Ascending aorta (tissue), 2 donors: ENCODE data around the gene NT5E. TPM values are rescaled to one million over a fixed set of nuclear protein-coding genes. Genes with fewer than 3 reads are reported as not detected.
A peak's percentile ranks its signal among the peaks of the same experiment; 100 is the strongest.
"Not testable (repeated sequence)": the region's sequence is repeated elsewhere in the genome, so short reads cannot be mapped to it uniquely, and the experiment has no call there.

Source experiments
- DNase-seq, 2 donors: peaks; one replicate each; pipeline ENCODE4 v3.0.0-alpha.2; 2019; ENCODE audit warnings: low spot score in 2 of 2
- H3K27ac ChIP-seq, 2 donors: fragments of 200-600 bp; sonication (generic); one replicate each; pipeline ENCODE4 v1.5.1; 2016 to 2017; ENCODE audit warnings: mild to moderate bottlenecking in 1 of 2
- H3K27me3 ChIP-seq: fragments of 200-600 bp; sonication (generic); one replicate; pipeline ENCODE4 v1.5.1; 2017
- H3K36me3 ChIP-seq, 2 donors: fragments of 200-600 bp; sonication (generic); one replicate each; pipeline ENCODE4 v1.5.1; 2016
- H3K4me1 ChIP-seq, 2 donors: fragments of 200-600 bp; sonication (generic); one replicate each; pipeline ENCODE4 v1.5.1; 2016 to 2017; ENCODE audit warnings: mild to moderate bottlenecking in 1 of 2
- H3K4me3 ChIP-seq, 2 donors: fragments of 200-600 bp; sonication (generic); one replicate each; pipeline ENCODE4 v1.5.1; 2016 to 2017; ENCODE audit warnings: mild to moderate bottlenecking in 1 of 2
- H3K9me3 ChIP-seq, 2 donors: fragments of 200-600 bp; sonication (generic); one replicate each; pipeline ENCODE4 v1.5.1; 2016
- CTCF ChIP-seq, 3 experiments: fragments of 200-600 bp in 2 of 3; fragments of 450-650 bp in 1 of 3; sonication (generic) in 2 of 3; IDR thresholded peaks; one replicate each; pipeline ENCODE4 v1.5.1; 2016 to 2019; ENCODE audit warnings: antibody characterized with exemption in 3 of 3, mild to moderate bottlenecking in 1 of 3, moderate library complexity in 1 of 3
- intact Hi-C: fragments of 100-400 bp; cut with DNase I; formaldehyde crosslinking; loops from one replicate; pipeline ENCODE4 v1.15.1; 2023
- total RNA-seq: library from RNA; depleted of rRNA; stranded (reverse); fragments of >200 nt; gene quantifications from one replicate; pipeline ENCODE4 v1.1.0, GENCODE V29; 2016

The NT5E gene
- total RNA-seq, 1 donor from 2014 or later = 143 TPM

DNA sequence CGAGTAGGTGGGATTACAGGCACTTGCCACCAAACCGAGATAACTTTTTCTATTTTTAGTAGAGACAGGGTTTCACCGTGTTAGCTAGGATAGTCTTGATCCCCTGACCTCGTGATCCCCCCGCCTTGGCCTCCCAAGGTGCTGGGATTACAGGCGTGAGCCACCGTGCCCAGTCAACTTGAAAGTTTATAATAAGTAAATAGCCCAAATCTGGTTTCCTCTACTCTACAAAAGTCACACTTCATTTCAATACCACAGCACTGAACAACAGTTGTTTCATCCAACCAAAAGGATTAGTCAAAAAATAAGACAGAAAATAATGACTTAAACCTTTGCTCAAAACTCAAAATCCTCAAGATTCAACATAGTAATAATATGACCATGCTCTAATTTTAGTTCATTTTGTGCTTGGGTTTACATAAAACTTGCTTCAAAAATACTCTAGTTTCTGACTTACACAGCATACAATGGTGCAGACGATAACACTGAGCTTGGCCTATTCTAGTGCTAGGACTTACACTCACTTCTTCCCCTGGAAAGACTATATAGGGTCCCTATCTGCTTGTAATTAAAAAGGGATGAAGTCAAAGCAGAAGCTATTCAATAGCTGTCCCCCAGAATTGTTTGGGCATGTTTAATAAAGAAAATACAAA is 56.7 kb downstream of the NT5E start:
- intact Hi-C loops = no loop called here
- no peak for DNase-seq
- no peak for TF ChIP-seq CTCF (IDR thresholded peaks at IDR 0.05)
- H3K4me3 ChIP-seq = no peak overlapping the region
- no peaks in the 10 kb centered on the region for H3K9me3 ChIP-seq
- H3K27ac ChIP-seq = no peak overlapping the region
- H3K4me1 ChIP-seq = no peaks in the 10 kb centered on the region
- H3K27me3 ChIP-seq = no peaks in the 10 kb centered on the region
- peaks cover 24 to 48% of the 10 kb centered on the region in 2 donors for H3K36me3 ChIP-seq

DNA sequence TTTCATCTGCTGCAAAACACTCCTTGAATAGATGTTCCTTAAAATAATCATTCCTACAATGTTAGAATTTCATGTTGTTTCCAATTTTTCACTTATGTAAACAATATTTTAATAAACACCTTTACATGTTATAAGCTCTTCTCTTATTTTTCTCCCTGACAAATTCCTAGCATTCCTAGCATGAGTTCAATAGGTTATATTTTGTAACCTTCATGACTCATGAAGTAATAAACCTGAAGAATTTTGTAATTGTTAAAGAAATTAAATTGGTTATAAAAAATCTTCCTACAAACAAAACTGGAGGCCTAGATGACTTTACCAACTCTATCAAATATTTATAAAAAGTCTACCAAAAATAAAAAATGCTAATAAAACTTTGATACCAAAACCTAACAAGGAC is 66.3 kb downstream of the NT5E start:
- TF ChIP-seq CTCF (IDR thresholded peaks at IDR 0.05) = no peak
- Histone ChIP-seq H3K9me3 (no peaks in the 10 kb centered on the region), H3K4me1 (no peaks in the 10 kb centered on the region), H3K4me3 (no peak overlapping the region), H3K36me3 (peaks cover 29 to 47% of the 10 kb centered on the region in 2 donors), H3K27me3 (no peaks in the 10 kb centered on the region), H3K27ac (no peak overlapping the region)
- DNase-seq = no peak
- intact Hi-C loops = no loop called here

DNA sequence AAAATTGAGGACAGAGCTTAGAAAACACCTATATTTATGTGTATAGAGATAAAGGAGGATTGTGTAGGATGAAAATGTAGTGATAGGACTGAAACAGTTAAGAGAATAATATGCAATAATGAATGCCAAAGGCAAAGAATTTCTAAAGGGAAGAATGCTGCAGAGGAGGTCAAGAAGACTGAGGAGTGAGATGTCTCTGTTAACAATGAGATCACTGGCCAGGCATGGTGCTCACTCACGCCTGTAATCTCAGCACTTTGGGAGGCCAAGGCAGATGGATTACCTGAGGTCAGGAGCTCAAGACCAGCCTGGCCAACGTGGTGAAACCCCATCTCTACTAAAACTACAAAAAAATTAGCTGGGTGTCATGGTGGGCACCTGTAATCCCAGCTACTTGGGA is 74.4 kb downstream of the NT5E start:
- H3K9me3 ChIP-seq, intact Hi-C loops, DNase-seq, H3K27me3 ChIP-seq, H3K4me3 ChIP-seq, H3K27ac ChIP-seq, H3K4me1 ChIP-seq: not testable (repeated sequence)
- peaks cover 29 to 70% of the 10 kb centered on the region in 2 donors for H3K36me3 ChIP-seq

DNA sequence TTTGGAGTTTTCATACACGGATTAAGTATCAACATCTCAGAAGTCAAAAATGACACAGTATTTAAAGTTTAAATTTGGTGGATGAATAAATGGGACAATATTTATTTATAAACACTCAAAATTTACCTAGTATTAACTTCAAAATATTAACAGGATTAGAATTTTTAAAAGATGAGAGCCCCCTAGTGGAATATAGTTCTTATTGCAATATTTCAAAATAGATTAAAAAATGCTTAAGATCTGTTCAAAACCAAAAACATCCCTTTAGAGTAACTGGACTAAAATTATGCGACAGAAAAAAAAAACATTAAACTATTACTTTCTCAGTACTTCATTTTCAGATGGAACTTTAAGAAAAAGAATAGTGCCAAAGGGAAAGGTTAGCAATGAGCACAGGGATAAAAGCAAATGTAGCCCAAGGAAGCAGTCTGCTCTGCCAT is 87.2 kb downstream of the NT5E start:
- no peak for DNase-seq
- Histone ChIP-seq H3K4me3 (no peak overlapping the region), H3K9me3 (no peaks in the 10 kb centered on the region), H3K27me3 (no peaks in the 10 kb centered on the region), H3K4me1 (peaks cover 0 to 10% of the 10 kb centered on the region in 2 donors), H3K27ac (peak overlapping the region in 1 of 2 donors; percentile 56), H3K36me3 (peaks cover 12 to 31% of the 10 kb centered on the region in 2 donors)
- intact Hi-C loops = loop anchor here (1.0 to 5.0 kb wide), 2 partner anchors 55 to 182 kb away; no protein-coding TSS in a partner anchor
- TF ChIP-seq CTCF (IDR thresholded peaks at IDR 0.05) = peak; percentile 17 to 60 (median 58)

- Histone ChIP-seq H3K9me3 (no peaks in the 10 kb centered on the region), H3K4me1 (no peaks in the 10 kb centered on the region), H3K27ac (no peak overlapping the region), H3K4me3 (no peak overlapping the region), H3K27me3 (no peaks in the 10 kb centered on the region), H3K36me3 (peaks cover 17 to 35% of the 10 kb centered on the region in 2 donors)
- intact Hi-C loops = no loop called here
- no peak for DNase-seq
- no peak for TF ChIP-seq CTCF (IDR thresholded peaks at IDR 0.05)
Measured at GRCh38 chr6:85544776-85545175, 94.9 kb downstream of the NT5E start.

Other genes with a start within 250 kb of the NT5E start
- gene SNX14, start 143.8 kb downstream of the NT5E start, total RNA-seq = 63.2 TPM
- 25.3 TPM for gene SYNCRIP, start 192.8 kb downstream of the NT5E start, total RNA-seq